T-helper 22 cell (primary cell): ENCODE results near the gene KIF22.
"Not testable (repeated sequence)": the region's sequence is repeated elsewhere in the genome, so short reads cannot be mapped to it uniquely, and the experiment has no call there.

Experiments
- DNase-seq: peaks from one replicate; pipeline ENCODE4 v3.0.0-alpha.2; 2020; ENCODE audit warnings: low read depth

Gene KIF22

GRCh38 chr16:29815032-29815721 lies 24.6 kb downstream of the KIF22 start:
- no peak for DNase-seq

GRCh38 chr16:29815793-29816693 lies 25.5 kb downstream of the KIF22 start, which contains the start of gene PAGR1:
Gene PAGR1 (plus strand): TSS chr16:29816152. CDS start chr16:29816526, 374 bp downstream.
- DNase-seq, result peak; percentile 99

- DNase-seq, result peak; percentile 29
Measured at GRCh38 chr16:29816694-29817441, 26.3 kb downstream of the KIF22 start.

- DNase-seq, result no peak
Measured at GRCh38 chr16:29818082-29818481, 27.5 kb downstream of the KIF22 start.

GRCh38 chr16:29819506-29819905 lies 29.0 kb downstream of the KIF22 start:
- no peak for DNase-seq

GRCh38 chr16:29820271-29820701 lies 29.7 kb downstream of the KIF22 start, which contains the start of gene MVP:
Gene MVP (plus strand): TSS chr16:29820462. CDS start chr16:29830550, 10,088 bp downstream.
- no peak for DNase-seq

GRCh38 chr16:29820730-29821642 lies 30.4 kb downstream of the KIF22 start:
- peak; percentile 40 for DNase-seq

GRCh38 chr16:29821643-29822115 lies 31.1 kb downstream of the KIF22 start:
- no peak for DNase-seq

GRCh38 chr16:29824589-29825144 lies 34.1 kb downstream of the KIF22 start:
- DNase-seq, result no peak

GRCh38 chr16:29825145-29826044 lies 34.8 kb downstream of the KIF22 start:
- DNase-seq, result no peak

- no peak for DNase-seq
Measured at GRCh38 chr16:29826342-29826695, 35.8 kb downstream of the KIF22 start.

GRCh38 chr16:29830774-29831173 lies 40.2 kb downstream of the KIF22 start:
- DNase-seq, result no peak

- no peak for DNase-seq
Measured at GRCh38 chr16:29831490-29831889, 40.9 kb downstream of the KIF22 start.

GRCh38 chr16:29833219-29833618 lies 42.7 kb downstream of the KIF22 start:
- not testable (repeated sequence) for DNase-seq

- DNase-seq, result no peak
Measured at GRCh38 chr16:29834079-29834478, 43.5 kb downstream of the KIF22 start.

GRCh38 chr16:29835926-29836325 lies 45.4 kb downstream of the KIF22 start:
- DNase-seq, result no peak

- DNase-seq, result no peak
Measured at GRCh38 chr16:29836623-29837022, 46.1 kb downstream of the KIF22 start.

GRCh38 chr16:29837841-29838240 lies 47.3 kb downstream of the KIF22 start:
- no peak for DNase-seq

- DNase-seq, result no peak
Measured at GRCh38 chr16:29839822-29840221, 49.3 kb downstream of the KIF22 start.

GRCh38 chr16:29840240-29840639 lies 49.7 kb downstream of the KIF22 start:
- DNase-seq, result no peak
